Activated CD4-positive, CD25-positive, alpha-beta regulatory T cell treated with anti-CD3 and anti-CD28 coated beads, Interleukin-2, amount 50 U/mL, for 16 hours (primary cell): Measurements from ENCODE around the gene FSD1L.

Experiments
- DNase-seq: peaks from one replicate; pipeline ENCODE4 v3.0.0-alpha.2; 2020; ENCODE audit warnings: low read depth, low spot score

The FSD1L gene

DNA sequence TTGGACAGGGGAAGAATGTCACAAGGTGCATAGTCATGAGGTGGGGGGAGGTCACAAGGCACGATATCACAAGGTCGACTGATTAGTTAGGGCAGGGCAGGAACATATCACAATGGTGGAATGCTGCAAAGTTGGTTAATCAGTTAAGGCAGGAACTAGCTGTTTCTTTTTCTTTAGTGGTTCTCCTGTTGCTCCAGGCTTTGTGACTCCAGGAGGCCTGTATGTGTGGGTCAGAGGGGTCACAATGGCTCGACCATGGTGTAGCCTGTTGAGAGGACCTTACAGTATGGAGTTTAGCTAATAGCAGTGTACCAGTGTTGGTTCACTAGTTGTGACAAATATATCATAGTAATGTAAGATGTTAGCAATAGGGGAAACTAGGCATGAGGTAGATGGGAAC is 12.4 kb upstream of the FSD1L start:
- no peak for DNase-seq

DNA sequence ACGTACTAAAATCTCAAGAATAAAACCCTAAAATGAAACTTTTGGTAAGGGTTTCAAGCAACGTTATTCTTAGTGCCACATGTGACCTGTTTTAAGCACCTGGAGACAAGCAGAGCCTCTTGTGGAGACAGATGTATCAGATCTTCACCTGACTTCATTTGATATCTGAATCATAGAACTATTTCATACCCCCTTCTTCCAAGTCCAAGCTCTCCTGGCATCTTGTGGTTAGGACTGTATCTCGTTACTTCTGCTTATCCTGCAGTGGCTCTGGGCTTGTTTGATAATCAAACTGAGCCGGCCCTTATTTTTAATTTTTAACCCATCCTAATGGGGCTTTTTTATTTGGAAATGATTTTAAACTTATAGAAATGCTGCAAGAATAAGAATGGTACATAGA is 11.1 kb upstream of the FSD1L start:
- DNase-seq: no peak

DNA sequence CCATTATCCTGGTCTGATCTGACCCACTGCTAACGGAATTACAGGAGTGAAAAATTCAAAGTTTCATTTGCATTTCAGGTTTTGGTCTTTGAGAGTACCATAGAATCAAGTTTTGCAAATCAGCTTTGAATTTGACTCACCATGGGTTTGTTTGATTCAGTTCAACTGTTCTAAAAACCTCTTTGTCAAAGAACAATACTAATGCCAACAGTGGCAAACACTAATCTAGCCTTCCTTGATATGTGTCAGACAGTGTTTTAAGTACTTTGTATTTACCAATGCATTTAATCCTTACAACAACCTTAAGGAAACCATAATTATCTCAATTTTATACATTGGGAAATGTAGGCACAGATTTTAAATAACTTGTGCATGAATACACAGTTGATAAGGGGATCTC is 10.1 kb upstream of the FSD1L start:
- no peak for DNase-seq

DNA sequence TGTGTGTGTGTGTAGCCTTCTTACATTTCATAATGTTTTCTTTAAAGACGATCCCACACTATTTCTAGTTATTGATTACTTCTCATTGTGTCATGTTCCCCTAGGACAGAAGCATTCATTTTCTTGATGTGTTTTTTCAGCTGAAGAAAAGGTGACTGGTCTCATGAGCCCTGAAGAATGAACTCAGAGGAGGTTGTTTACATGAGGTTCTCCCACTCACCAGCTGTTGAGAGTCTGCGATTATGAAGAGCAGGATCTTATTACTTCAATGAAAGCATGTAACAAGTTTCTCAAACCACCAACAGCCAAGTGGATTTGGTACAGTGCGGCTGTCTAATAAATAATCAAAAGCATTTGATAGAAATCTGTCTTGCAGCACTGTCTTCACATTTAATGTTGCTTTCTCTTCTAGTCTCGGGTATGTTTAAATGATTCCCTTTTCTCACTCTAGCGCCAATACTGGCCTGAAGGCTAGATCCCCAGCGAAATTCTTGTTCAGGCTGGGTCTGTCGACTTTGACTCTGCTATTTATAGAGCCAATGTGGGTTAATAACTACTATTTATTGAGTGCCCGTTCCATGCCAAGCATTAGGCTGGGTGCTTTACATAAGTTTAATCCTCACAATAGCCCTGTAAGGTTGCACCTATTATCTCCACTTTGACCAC is 9.6 kb upstream of the FSD1L start:
- no peak for DNase-seq

DNA sequence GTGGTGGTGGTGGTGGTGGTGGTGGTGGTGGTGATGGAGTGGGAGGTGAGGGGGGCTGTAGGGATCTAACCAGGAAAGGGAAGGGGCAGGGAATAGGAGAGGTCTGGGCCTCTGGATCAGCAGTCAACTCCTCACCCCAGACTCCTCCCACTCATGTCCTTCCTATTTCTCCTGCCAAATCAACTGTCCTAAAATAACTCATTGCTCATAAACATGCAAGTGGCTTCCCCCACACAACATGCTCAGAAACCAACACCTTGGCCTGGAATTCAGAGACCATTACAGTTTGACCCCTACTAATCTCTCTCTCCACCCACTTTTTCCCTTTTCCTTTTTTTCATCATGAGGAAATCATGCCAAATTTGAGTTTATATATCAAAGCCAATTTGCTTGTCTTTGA is 8.4 kb upstream of the FSD1L start:
- no peak for DNase-seq

DNA sequence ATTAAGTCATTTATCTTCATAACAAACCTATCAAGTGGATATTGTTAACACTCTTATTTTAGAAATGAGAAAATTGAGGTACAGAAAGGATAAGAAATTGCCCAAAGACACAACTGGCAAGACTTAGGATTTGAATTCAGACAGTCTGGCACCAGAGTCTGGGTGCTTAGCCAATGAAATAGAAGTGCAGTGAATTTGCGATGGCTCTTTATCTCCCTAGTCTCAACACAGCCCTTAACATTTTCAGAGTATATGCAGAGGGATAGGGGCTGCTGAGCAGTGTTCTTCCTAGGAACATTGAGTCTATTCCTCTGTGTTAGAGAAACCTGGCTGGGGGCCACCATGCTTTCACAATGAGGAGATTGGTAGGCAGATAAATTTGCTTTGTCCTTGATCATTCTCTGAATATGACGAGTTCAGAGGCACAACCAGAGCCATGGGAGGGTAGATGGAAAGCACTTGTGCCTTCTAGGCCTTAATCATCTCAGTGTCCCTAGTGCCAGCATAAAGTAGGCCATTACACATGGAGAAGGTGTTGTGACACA is 6.1 kb upstream of the FSD1L start:
- DNase-seq: no peak

DNA sequence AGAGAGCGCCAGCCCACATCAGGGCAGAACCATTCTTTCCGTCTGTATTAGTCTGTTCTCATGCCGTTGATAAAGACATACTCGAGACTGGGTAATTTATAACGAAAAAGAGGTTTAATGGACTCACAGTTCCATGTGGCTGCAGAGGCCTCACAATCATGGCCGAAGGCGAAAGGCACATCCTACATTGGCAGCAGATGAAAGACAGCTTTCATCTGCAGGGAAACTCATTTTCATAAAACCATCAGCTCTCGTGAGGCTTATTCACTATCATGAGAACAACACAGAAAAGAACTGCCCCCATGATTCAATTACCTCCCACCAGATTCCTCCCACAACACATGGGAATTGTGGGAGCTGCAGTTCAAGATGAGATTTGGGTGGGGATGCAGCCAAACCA is 4.7 kb upstream of the FSD1L start:
- DNase-seq: no peak

DNA sequence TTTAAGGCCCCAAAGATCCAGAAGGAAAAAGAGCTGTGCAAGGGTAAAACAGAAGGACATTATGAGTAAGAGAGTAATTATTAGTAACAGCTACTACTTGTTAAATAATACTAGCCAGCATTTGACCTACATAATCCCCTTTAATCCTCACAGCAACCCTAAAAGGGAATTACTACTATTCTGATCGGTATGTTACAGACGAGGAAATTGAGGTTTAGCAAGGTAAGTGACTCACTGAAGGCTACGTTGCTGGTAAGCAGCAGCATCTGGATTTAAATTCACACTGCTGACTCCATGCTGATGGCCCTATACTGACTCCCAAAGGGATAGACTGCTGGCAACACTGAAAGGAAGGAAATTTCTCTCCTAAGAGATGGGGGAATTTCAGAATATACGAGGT is 3.7 kb upstream of the FSD1L start:
- DNase-seq: no peak

DNA sequence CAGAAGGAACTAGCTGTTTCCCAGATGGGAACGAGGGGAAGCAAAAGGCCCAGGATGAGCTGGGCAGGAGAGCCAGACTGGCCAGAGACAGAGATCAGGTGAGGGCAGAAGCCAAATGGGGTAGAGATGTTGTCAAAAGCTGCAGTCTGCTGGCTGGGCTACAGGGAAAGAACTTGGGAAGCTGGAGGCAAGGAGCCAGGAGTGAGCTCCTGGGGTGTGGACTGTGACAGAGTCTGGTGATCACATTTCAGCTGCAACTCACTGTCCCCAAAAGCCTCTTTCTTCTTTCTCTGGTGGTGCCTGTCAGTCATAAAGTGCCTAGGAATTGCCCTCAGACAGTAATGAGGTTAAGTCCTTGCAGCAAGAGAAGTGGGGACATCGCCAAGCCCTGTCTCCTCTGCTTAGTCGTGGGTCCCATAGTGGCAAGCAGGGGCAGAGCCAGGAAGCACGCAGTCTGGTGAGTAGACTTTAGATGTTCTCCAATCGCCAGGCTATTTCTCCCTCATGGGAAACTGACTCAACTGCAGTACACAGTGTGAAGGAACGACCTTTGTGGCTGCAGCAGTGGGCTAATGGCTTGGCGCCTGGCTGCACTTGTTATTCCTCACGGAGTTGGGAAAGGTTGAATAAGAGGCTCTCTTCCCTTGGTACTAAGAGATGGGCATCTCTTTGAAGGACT is 2.5 kb upstream of the FSD1L start:
- DNase-seq: no peak

DNA sequence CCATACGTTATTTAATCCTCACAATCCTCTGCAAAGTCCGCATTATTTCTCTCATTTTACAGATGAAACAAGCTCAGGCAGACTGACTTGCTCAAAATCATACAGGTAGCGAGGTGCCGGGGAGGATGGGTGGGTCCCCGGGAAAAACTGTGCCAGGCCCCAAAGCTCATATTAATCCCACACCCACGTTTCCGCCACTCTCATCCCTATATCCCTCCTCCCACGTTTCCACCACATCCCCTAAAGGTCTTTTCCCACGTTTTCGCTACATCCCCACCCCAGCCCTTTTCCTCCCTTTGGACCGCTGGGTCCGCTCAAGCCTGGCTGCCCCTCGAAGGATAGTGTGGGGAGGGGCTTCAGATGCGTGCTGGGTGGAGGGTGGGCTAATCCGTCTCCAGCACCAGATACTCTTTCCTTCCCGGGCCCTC is 434 bp upstream of the FSD1L start:
- DNase-seq: no peak

DNA sequence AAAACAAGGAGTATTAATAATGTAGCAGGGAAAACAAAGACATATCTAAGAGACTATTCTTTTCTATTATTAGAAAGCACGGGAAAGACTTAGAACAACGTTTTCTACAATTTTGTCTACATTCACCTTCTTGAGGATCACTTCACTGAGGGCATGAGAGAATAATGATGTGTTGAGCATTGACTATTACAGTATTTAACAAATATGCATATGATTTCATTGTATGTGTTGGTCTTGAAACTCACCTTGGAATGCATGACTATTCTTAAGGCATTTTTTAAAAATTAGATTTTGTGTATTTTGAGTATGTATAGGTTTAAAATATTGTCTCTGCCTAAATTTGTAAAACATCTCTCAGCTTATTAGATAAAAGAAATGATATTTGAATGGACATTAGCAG is 1.2 kb downstream of the FSD1L start:
- no peak for DNase-seq

DNA sequence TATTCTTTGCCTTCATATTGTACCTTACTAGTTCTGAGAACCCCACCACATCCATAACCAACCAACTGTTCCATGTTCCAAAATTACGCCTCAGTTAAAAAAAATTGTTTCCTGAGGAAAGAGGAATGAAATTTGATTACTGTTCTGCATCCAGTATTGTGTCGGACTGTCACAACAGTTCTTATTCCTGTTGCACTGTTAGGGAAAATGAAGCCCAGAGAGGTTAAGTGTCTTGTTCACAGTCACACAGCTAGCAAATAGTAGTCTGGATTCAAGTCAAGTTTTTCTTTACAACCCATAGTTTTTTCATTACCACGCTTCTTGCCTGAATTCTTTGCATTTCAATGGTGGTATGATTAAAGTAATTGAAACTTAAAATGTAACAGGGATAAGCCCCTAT is 4.4 kb downstream of the FSD1L start:
- no peak for DNase-seq

DNA sequence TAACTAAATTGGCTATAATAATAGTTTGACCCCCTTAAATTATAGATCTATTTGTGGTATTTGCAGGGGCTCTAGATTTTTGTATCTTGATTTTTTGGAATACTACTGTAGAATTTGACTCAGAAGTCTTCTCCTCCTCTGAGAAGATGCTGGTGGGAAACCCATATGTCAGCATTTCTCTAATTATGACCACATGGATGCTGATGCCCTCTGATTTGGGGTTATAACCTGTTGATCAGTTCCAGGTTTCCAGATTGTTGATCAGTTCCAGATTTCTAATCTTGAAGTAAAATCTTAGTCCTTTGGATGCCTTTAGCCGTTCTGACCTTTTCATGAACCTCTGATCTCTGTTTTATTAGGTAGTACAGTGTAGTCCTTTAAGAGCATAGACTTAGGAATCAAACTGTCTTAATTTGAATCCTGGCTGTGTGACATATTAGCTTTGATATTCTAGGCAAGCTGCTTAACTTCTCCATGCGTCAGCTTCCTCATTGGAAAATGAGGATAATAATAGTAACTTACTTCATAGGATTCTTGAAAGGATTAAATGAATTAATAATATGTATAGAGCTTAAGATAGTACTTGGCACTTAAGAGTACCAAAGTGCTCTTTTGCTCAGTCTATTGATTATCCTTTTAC is 8.1 kb downstream of the FSD1L start:
- DNase-seq: no peak

DNA sequence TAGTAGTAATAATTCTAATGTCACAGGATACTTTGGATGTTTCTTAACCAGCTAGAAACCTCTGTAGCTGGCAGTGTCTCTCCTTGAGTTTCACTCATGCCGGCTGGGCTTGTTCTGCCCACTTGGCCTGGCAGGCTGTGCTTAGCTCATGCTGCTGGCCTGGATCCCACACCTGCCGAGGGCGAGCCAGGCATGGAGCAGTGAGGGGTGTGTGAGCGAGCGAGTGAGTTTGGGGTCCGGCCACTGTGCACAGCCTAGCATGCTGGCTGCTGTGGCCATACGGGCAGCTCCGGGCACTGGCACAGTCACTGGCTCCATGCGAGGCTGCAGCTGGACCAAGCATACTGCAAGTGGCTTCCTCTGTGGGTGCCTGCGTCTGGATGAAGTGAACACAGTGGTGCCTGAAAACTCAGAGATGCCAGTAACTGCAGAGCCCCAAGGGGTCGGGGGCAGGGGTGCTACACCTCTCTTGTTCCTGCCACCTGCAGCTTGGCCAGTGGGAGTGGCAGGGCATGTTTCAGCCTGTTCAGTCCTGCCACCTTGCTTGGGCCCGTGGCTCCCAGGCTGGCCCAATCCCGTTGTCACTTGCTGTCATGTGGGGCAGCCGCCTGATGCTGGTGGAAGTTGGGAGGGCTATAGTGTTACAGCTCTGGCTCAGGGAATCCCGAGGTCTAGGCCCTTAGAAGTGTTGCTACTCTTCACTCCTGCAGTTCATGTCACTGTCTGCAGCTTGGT is 9.9 kb downstream of the FSD1L start:
- no peak for DNase-seq

DNA sequence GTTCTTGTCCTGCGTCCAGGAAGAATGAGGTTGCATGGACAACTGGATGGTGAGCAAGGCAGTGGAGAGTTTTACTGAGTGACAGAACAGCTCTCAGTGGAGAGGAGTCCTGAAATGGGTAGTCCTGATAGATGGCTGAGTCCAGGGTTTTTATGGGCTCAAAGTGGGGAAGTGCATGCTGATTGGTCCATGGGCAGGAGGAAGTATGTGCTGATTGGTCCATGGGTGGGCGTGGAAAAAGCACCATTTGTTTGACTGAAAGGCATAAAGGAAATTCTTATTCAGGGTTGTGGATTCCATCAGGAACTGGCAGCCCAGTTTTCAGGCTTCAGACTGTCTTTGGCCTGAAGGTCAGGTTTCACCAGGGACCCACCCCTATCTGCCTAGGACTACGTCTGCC is 10.6 kb downstream of the FSD1L start:
- no peak for DNase-seq

DNA sequence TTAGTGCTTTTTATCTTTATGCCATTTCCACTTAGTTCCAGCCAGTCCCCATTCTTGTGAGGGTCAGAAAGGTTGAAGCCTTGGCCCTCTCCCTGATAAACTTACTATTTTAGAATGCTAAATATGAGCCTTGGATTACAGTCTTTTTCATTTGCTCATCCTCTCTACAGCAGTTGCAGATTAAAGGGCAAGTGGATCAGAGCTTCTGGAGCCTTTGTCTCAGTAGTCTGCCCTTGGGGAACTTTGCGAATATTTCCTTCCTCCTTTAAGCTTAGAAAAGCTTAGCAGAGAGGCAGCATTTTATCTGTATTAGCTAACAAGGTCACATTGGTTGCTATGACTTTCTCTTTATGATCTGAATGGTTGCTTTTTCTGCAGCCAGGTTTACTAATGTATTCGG is 11.5 kb downstream of the FSD1L start:
- no peak for DNase-seq

DNA sequence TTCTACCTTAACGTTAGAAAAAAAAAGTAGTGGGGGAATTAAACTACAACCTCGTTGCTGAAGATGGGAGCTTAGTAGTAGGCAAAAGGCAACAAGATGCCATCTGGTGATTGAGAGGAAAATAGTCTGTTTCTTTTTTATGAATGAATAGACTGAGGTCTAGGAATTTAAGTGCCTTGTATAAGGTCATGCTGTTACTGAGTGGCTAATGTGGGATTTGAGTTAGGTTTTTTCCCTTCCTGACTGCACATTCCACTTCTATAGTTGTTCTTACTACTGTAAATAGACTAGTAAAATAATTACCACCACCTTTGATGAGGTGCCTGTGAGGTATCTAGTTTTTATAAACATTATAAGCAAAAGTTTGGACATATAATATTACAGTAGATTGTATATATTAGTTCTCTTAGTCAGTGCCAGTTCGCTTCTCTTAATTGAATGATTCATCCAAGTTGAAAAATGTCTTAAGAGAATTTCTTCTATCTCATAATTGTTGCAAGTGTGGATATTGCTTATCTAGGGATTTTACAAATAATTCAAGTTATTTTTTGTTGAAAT is 19.1 kb downstream of the FSD1L start:
- no peak for DNase-seq

DNA sequence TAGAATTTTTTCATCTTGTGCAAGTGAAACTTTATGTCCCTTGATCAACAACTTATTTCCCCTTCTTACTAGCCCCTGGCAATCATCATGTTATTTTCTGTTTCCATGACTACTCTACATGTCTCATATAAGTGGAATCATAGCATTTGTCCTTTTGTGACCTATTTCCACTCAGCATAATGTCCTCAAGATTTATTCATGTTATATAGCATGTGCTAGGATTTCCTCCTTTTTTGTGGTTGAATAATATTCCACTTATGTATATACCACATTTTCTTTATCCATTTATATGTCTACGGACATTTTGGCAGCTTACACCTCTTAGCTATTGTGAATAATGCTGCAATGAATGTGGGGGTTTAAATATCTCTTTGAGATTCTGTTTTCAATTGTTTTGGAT is 21.0 kb downstream of the FSD1L start:
- no peak for DNase-seq

DNA sequence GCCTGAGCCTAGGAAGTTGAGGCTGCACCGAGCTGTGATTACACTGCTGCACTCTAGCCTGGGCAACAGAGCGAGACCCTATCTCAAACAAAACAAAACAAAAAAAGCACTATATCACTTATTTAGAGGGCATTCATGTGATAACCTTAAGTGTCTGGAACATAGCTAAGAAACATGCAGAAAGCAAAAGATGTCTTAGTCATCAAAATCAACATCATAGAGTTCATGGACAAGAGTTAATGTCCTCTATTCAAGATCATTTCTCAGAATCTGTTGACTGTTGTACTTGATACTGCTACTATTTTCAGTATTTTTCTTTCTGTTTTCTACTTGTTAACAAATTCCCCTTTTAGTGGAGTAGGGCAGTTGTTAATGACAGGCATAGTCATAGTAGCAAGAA is 25.4 kb downstream of the FSD1L start:
- DNase-seq: no peak

DNA sequence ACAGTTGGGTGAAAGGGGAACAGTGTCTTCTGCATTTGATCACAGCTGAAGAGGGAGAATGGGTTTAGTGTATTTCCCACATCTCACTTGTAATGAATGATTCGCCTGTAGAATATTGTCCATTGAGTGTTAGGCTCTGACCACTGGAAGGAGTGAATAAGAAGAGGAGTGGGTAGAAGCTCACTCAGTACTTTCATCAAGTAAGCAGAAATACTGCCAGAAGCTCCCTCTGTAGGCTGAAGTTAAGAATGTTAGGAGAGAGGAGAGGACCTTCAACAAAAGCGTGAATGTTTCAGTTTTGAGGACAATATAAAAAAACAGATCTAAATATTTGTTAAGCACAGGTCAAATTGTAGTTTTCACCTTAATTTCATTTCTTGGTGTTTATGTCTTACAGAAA is 27.5 kb downstream of the FSD1L start:
- no peak for DNase-seq

DNA sequence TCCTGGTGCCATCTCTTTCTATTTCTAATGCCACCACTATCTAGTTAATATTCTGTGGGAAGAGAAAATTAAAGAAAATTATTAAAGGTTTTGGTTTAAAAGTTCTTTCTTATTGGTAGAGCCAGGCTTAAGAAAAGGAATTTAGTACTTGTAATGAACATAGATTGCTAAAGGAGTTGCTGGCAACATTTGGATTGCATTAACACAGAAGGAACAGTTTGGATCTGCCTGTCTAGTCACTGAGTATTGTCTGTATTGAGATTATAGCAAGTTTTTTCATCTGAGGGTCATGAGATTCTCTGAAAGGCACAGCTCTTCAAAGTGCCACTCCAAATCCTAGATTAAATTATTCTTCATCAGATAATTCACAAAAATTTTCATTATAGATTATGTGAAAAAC is 32.0 kb downstream of the FSD1L start:
- no peak for DNase-seq

DNA sequence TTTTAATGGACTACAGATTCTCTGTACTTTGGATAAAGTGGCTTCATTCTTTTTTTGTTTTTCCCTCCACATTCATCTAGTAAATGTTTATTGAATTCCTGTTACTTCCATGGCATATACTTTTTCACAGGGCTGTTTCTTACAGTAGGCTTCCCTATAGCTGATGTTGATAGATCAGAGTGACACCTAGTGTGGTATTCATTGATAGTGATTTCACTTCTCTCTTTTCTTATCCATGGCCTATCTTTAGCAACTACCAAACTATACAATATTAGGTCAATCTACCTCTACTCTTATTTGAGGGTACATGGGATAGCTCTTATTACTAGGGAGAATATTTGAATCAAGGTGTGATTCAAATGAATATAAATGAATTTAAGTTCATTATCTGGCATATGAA is 35.8 kb downstream of the FSD1L start:
- no peak for DNase-seq
